HepG2 (cell line): ENCODE results near the gene DHX57. TPM values are rescaled to one million over a fixed set of nuclear protein-coding genes. Genes with fewer than 3 reads are reported as not detected.

Experiments
- ATAC-seq: fragments of 200-7000 bp; cut with Tn5 transposase; 3 replicates; pipeline ENCODE4 v1.9.1; 2020; ENCODE audit warnings: mild to moderate bottlenecking, moderate library complexity
- BruUV-seq: library from RNA; stranded (reverse); fragments of 400-500 nt; replicated peaks from 2 replicates; lab custom pipeline; 2021; lab: Mats Ljungman, UMichigan
- CTCF ChIA-PET: fragments of 300-600 bp; formaldehyde crosslinking; extraction: SDS; loops from one replicate; lab custom pipeline; 2021; ENCODE audit warnings: low total read pairs, inconsistent platforms, low intra/inter-chr PET ratio; lab: Yijun Ruan, JAX
- POLR2A ChIA-PET: fragments of 350-600 bp; sonication (Branson Sonifier 250); formaldehyde crosslinking; loops from one replicate; lab custom pipeline; 2020; ENCODE audit warnings: antibody characterized with exemption, inconsistent platforms; lab: Yijun Ruan, JAX
- DNase-seq: peaks from one replicate; pipeline ENCODE4 v3.0.0-alpha.2; 2015; ENCODE audit warnings: low spot score
- FAIRE-seq: peaks from 3 replicates; lab custom pipeline; 2011; peaks lifted over from hg19 to GRCh38; lab: Jason Lieb, UNC
- H2AFZ ChIP-seq: one replicate; pipeline ENCODE4 v1.6.1; 2011; ENCODE audit warnings: low read length, inconsistent platforms
- H3K27ac ChIP-seq: fragments of 300-600 bp; 3 replicates; pipeline ENCODE4 v1.8.0; 2011; ENCODE audit warnings: mixed run types, mild to moderate bottlenecking, mixed read lengths, low read length, inconsistent platforms; ENCODE audit not compliant: insufficient read depth; ENCODE audit errors: extremely low read length
- H3K27me3 ChIP-seq, 2 experiments: fragments of 200-600 bp in 1 of 2; 2 replicates in 1 of 2; 3 replicates in 1 of 2; pipeline versions ENCODE4 v1.6.0 to v1.8.0; 2011; ENCODE audit warnings: low read length in 2 of 2, mild to moderate bottlenecking in 2 of 2, moderate library complexity in 2 of 2, inconsistent platforms in 1 of 2; ENCODE audit not compliant: insufficient read depth in 2 of 2, control insufficient read depth in 1 of 2
- H3K36me3 ChIP-seq, 2 experiments: fragments of 200-600 bp in 1 of 2; replicated peaks in 1 of 2; 2 replicates in 1 of 2; 3 replicates in 1 of 2; pipeline versions ENCODE4 v1.5.1 to v1.8.0; 2011; ENCODE audit warnings: low read length in 2 of 2, inconsistent platforms in 1 of 2; ENCODE audit not compliant: insufficient read depth in 2 of 2, control insufficient read depth in 1 of 2
- H3K4me1 ChIP-seq: 2 replicates; pipeline ENCODE4 v1.5.1; 2012; ENCODE audit warnings: low read length, inconsistent platforms; ENCODE audit not compliant: insufficient read depth
- H3K4me2 ChIP-seq: 2 replicates; pipeline ENCODE4 v1.6.0; 2011; ENCODE audit warnings: low read depth, low read length, inconsistent platforms
- H3K4me3 ChIP-seq, 3 experiments: fragments of 200-600 bp in 1 of 3; sonication (generic), shearing (Covaris generic) in 1 of 3; replicated peaks in 1 of 3; 2 replicates each; pipeline ENCODE4 v1.5.1; 2011 to 2016; ENCODE audit warnings: low read length in 3 of 3, inconsistent platforms in 2 of 3, low read depth in 2 of 3, mild to moderate bottlenecking in 2 of 3, control low read depth in 1 of 3, mixed read lengths in 1 of 3; ENCODE audit not compliant: insufficient read depth in 1 of 3
- H3K79me2 ChIP-seq: one replicate; pipeline ENCODE4 v1.6.1; 2011; ENCODE audit warnings: low read length, inconsistent platforms; ENCODE audit not compliant: insufficient read depth
- H3K9ac ChIP-seq: 2 replicates; pipeline ENCODE4 v1.6.0; 2011; ENCODE audit warnings: mild to moderate bottlenecking, low read depth, low read length, inconsistent platforms; ENCODE audit not compliant: insufficient read depth
- H3K9me3 ChIP-seq: 2 replicates; pipeline ENCODE4 v1.5.1; 2012; ENCODE audit warnings: mild to moderate bottlenecking, low read length
- H4K20me1 ChIP-seq: 2 replicates; pipeline ENCODE4 v1.6.0; 2011; ENCODE audit warnings: inconsistent platforms, mild to moderate bottlenecking, low read length, moderate library complexity; ENCODE audit not compliant: insufficient read depth
- ESRRA ChIP-seq: sonication (generic); formaldehyde crosslinking; IDR thresholded peaks from 2 replicates; pipeline ENCODE4 v1.5.1; 2020; ENCODE audit warnings: mild to moderate bottlenecking, low read depth, missing genetic modification reagents
- ETV5 ChIP-seq: IDR thresholded peaks from 2 replicates; pipeline ENCODE4 v1.6.1; 2018; ENCODE audit warnings: missing biosample characterization, missing genetic modification reagents, inconsistent platforms, borderline replicate concordance
- NAIF1 ChIP-seq: sonication (generic); formaldehyde crosslinking; IDR thresholded peaks from 2 replicates; pipeline ENCODE4 v1.5.0; 2020; ENCODE audit warnings: mild to moderate bottlenecking, missing genetic modification reagents, borderline replicate concordance
- PRPF4 ChIP-seq: fragments of 200-400 bp; formaldehyde crosslinking; IDR thresholded peaks from 2 replicates; pipeline ENCODE4 v1.6.1; 2016; ENCODE audit warnings: low read length, low read depth; ENCODE audit not compliant: poor library complexity, severe bottlenecking
- ZBTB38 ChIP-seq: sonication (generic); formaldehyde crosslinking; IDR thresholded peaks from 2 replicates; pipeline ENCODE4 v1.5.1; 2020; ENCODE audit warnings: mild to moderate bottlenecking, missing genetic modification reagents
- ZNF501 ChIP-seq: sonication (generic); formaldehyde crosslinking; IDR thresholded peaks from 2 replicates; pipeline ENCODE4 v1.5.1; 2020; ENCODE audit warnings: mild to moderate bottlenecking, moderate library complexity, missing genetic modification reagents
- ZNF563 ChIP-seq: sonication (generic); formaldehyde crosslinking; IDR thresholded peaks from 2 replicates; pipeline ENCODE4 v1.8.0; 2022; ENCODE audit warnings: mild to moderate bottlenecking, moderate library complexity, missing genetic modification reagents
- ZNF607 ChIP-seq: sonication (generic); formaldehyde crosslinking; IDR thresholded peaks from 2 replicates; pipeline ENCODE4 v1.5.1; 2020; ENCODE audit warnings: missing genetic modification reagents, mild to moderate bottlenecking, borderline replicate concordance
- WGBS: methylation state at CpG from one replicate; pipeline ENCODE4 v1.1.6; 2017; ENCODE audit warnings: low lambda C conversion rate; 5-methylcytosine and 5-hydroxymethylcytosine counted together
- in situ Hi-C: cut with HindIII; loops from 2 replicates; pipeline ENCODE4 v1.10.0; 2017; ENCODE audit warnings: low pct_unique_long_range_greater_than_20kb; ENCODE audit not compliant: extremely low pct_ligation_motif_present
- intact Hi-C: fragments of 100-400 bp; cut with micrococcal nuclease; formaldehyde crosslinking; loops from one replicate; pipeline ENCODE4 v1.10.0; 2022; ENCODE audit not compliant: unreplicated experiment
- polyA plus RNA-seq, 8 experiments: library from polyadenylated mRNA; depleted of rRNA in 3 of 8; stranded (reverse) in 7 of 8; unstranded in 1 of 8; fragments of >200 nt; fragmentation: Illumina TruSeq in 4 of 8; extraction: Trizol in 4 of 8; gene quantifications; 2 replicates each; pipeline versions ENCODE4 v1.2.1 to v1.2.3, GENCODE V29; 2011 to 2016; ENCODE audit warnings: low read depth in 4 of 8, missing spikeins in 1 of 8, mixed read lengths in 1 of 8; ENCODE audit not compliant: insufficient read depth in 1 of 8
- total RNA-seq, 5 experiments: library from RNA; depleted of rRNA; stranded (reverse); fragments of >200 nt; fragmentation: Illumina TruSeq; extraction: Trizol; gene quantifications; 2 replicates each; pipeline ENCODE4 v1.2.3, GENCODE V29; 2016; ENCODE audit warnings: low read depth in 1 of 5
- TF ChIP-seq, protein P1 (sequence below): sonication (generic); formaldehyde crosslinking; conservative IDR thresholded peaks from 2 replicates; pipeline ENCODE4 v1.4.0; 2020; ENCODE audit warnings: missing genetic modification reagents

DHX57 gene
- total and polyA plus RNA-seq, 2 of the 13 experiments (the other 11 are each of a cell fraction or from before 2014, with no cell fraction given) = 9.2 to 24.2 TPM

DNA sequence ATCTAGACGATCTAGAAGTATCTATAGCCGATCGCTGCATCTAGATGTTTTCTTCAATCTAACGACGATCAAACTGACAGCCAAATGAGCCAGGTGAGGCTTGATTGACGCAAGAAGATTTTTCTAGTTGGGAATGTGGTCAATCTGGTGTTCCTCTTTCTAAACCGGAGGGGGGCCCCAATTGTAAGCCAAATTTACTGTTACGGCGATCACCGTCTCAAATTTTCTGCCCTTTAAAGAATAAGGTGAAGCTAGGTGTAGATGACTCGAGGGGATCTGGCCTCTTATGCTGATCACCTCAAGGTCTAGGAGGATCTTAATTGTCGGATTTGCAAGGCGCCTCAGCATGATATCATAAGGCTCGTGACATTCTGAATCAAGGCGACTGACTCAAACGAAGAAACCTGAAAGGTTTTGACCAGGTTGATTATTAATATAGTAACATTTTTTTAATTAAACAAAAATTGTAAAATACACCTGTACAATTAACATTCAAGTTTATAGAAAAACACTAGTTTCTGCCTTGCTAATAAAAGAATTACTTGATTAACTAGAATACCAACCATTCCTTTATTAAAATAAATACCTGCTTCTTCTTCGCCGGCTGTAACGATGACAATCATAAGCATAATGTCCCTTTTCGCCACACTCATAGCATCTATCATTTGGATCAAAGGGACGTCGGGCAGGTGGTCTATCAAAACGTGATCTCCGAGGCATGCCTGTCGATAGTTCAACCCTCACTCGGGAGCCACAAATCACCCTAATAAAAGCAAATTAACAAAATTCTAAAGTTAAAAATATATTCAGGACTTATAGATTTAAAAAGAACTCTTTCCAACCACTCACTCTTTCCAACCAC is 126.6 kb downstream of the DHX57 start:
- H2AFZ ChIP-seq = peak overlapping the region; percentile 13
- no peaks in the 10 kb centered on the region for H3K9me3 ChIP-seq
- no peak overlapping the region for H3K27ac ChIP-seq
- peaks cover 15 to 50% of the 10 kb centered on the region in 2 experiments for H3K36me3 ChIP-seq
- in situ Hi-C loops (loop anchor here (25.0 kb wide), 1 partner anchor 437 kb away; no protein-coding TSS in a partner anchor), intact Hi-C loops (loop anchor here (10.0 kb wide), 1 partner anchor 86 kb away; no protein-coding TSS in a partner anchor)
- H3K4me1 ChIP-seq = peaks cover 80% of the 10 kb centered on the region
- POLR2A ChIA-PET = interaction anchor here (0.6 to 1.9 kb wide), 2 partner anchors 11 to 17 kb away, joined by 3 to 6 read pairs; no protein-coding TSS in a partner anchor
- H3K27me3 ChIP-seq = no peaks in the 10 kb centered on the region; a peak in 1 of 5 replicates
- CTCF ChIA-PET = no interaction called here
- H4K20me1 ChIP-seq = peaks cover 60% of the 10 kb centered on the region
- DNase-seq (no peak), ATAC-seq (no peak), FAIRE-seq (no peak)
- WGBS = 82% methylated on average over 26 of the region's 26 CpGs
- TF ChIP-seq NAIF1 (0 out of 2 replicates have a peak, but pooled peaks have one; percentile 42), ZNF501 (CRISPR knock-in tag) (no peak), ZNF607 (CRISPR knock-in tag) (no peak), ESRRA (no peak)
- H3K4me2 ChIP-seq = peak overlapping the region; percentile 86
- no TSS peak for BruUV-seq
- H3K4me3 ChIP-seq = peak overlapping the region; percentile 83 to 94 (median 85)
- peaks cover 67% of the 10 kb centered on the region for H3K79me2 ChIP-seq
- H3K9ac ChIP-seq = peak overlapping the region; percentile 96

GRCh38 chr2:38748391-38748790 is 127.3 kb downstream of the DHX57 start:
- in situ Hi-C loops (loop anchor here (25.0 kb wide), 1 partner anchor 436 kb away; no protein-coding TSS in a partner anchor), intact Hi-C loops (loop anchor here (10.0 kb wide), 1 partner anchor 86 kb away; no protein-coding TSS in a partner anchor)
- H3K36me3 ChIP-seq = peaks cover 17 to 52% of the 10 kb centered on the region in 2 experiments
- no peak overlapping the region for H3K27ac ChIP-seq
- H3K9ac ChIP-seq = no peak overlapping the region
- peaks cover 68% of the 10 kb centered on the region for H4K20me1 ChIP-seq
- no peaks in the 10 kb centered on the region for H3K9me3 ChIP-seq
- no peak overlapping the region for H2AFZ ChIP-seq
- H3K4me1 ChIP-seq = peaks cover 80% of the 10 kb centered on the region
- no peaks in the 10 kb centered on the region; a peak in 1 of 5 replicates for H3K27me3 ChIP-seq
- peak overlapping the region in 2 of 3 experiments; percentile 2 to 5; a peak in 2 of 6 replicates for H3K4me3 ChIP-seq
- ChIA-PET POLR2A (interaction anchor here (1.9 kb wide), 1 partner anchor 17 kb away, joined by 6 read pairs; no protein-coding TSS in a partner anchor), CTCF (no interaction called here)
- no peak for ATAC-seq
- H3K79me2 ChIP-seq = peaks cover 70% of the 10 kb centered on the region
- 91% methylated on average over 9 of the region's 9 CpGs for WGBS
- no TSS peak for BruUV-seq
- peak; percentile 59; the same call in 1 of the 2 replicates for TF ChIP-seq ZBTB38 (CRISPR knock-in tag)
- no peak for TF ChIP-seq ETV5
- TF ChIP-seq, protein P1, sequence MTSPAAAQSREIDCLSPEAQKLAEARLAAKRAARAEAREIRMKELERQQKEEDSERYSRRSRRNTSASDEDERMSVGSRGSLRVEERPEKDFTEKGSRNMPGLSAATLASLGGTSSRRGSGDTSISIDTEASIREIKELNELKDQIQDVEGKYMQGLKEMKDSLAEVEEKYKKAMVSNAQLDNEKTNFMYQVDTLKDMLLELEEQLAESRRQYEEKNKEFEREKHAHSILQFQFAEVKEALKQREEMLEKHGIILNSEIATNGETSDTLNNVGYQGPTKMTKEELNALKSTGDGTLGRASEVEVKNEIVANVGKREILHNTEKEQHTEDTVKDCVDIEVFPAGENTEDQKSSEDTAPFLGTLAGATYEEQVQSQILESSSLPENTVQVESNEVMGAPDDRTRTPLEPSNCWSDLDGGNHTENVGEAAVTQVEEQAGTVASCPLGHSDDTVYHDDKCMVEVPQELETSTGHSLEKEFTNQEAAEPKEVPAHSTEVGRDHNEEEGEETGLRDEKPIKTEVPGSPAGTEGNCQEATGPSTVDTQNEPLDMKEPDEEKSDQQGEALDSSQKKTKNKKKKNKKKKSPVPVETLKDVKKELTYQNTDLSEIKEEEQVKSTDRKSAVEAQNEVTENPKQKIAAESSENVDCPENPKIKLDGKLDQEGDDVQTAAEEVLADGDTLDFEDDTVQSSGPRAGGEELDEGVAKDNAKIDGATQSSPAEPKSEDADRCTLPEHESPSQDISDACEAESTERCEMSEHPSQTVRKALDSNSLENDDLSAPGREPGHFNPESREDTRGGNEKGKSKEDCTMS (CRISPR knock-in tag) = no peak
- TF ChIP-seq ZNF563 (CRISPR knock-in tag) = no peak
- peak; percentile 93 for TF ChIP-seq PRPF4
- TF ChIP-seq, all 625 proteins: peak for 2
- FAIRE-seq = no peak
- no peak for DNase-seq
- H3K4me2 ChIP-seq = peak overlapping the region; percentile 86
